Spinal cord (tissue), 10 donors: ENCODE results near the gene GATC. TPM values are rescaled to one million over a fixed set of nuclear protein-coding genes. Genes with fewer than 3 reads are reported as not detected.
"Not testable (repeated sequence)": the region's sequence is repeated elsewhere in the genome, so short reads cannot be mapped to it uniquely, and the experiment has no call there.

Experiments used
- DNase-seq, 6 donors: peaks; one replicate each; pipeline versions ENCODE4 v3.0.0 to v3.0.0-alpha.2; 2013 to 2015; ENCODE audit warnings: low spot score in 6 of 6, low read depth in 4 of 6
- H3K27ac ChIP-seq: one replicate; pipeline ENCODE4 v1.5.1; 2013; ENCODE audit warnings: low read depth, low read length, control low read depth
- H3K27me3 ChIP-seq: one replicate; pipeline ENCODE4 v1.6.1; 2013; ENCODE audit warnings: low read length; ENCODE audit not compliant: control insufficient read depth, insufficient read depth
- H3K36me3 ChIP-seq: one replicate; pipeline ENCODE4 v1.6.1; 2013; ENCODE audit warnings: low read length; ENCODE audit not compliant: control insufficient read depth, insufficient read depth
- H3K4me1 ChIP-seq: one replicate; pipeline ENCODE4 v1.6.1; 2013; ENCODE audit warnings: low read length; ENCODE audit not compliant: control insufficient read depth, insufficient read depth
- H3K4me3 ChIP-seq: one replicate; pipeline ENCODE4 v1.5.1; 2013; ENCODE audit warnings: low read depth, low read length, control low read depth
- H3K9me3 ChIP-seq: one replicate; pipeline ENCODE4 v1.6.1; 2013; ENCODE audit warnings: low read length; ENCODE audit not compliant: control insufficient read depth, insufficient read depth
- WGBS: methylation state at CpG from one replicate; pipeline ENCODE4 v1.1.5; 2013; ENCODE audit warnings: missing lambda C conversion rate; ENCODE audit not compliant: insufficient coverage; 5-methylcytosine and 5-hydroxymethylcytosine counted together
- polyA plus RNA-seq, 2 donors: library from polyadenylated mRNA; unstranded; fragments of 120-200 nt; gene quantifications; one replicate each; pipeline ENCODE4 v1.2.1, GENCODE V29; 2013; ENCODE audit not compliant: insufficient read length in 2 of 2
- total RNA-seq, 2 donors: library from RNA; depleted of rRNA in 1 of 2; stranded (reverse); fragments of 120-200 nt in 1 of 2; fragments of >200 nt in 1 of 2; gene quantifications; one replicate each; pipeline versions ENCODE4 v1.2.3 to v1.2.4, GENCODE V29; 2013 to 2014
- donor health status: healthy.

Gene GATC
- total and polyA plus RNA-seq, 4 donors = 22.7 to 39.1 (median 35.8) TPM

- Histone ChIP-seq H3K36me3 (no peaks in the 10 kb centered on the region), H3K27me3 (no peaks in the 10 kb centered on the region), H3K27ac (no peak overlapping the region), H3K4me3 (no peak overlapping the region), H3K9me3 (no peaks in the 10 kb centered on the region), H3K4me1 (peaks cover 4% of the 10 kb centered on the region)
- WGBS = 77% methylated on average over 8 of the region's 10 CpGs
- DNase-seq = no peak
Observed at GRCh38 chr12:120432772-120433525, 13.3 kb upstream of the GATC start.

DNA sequence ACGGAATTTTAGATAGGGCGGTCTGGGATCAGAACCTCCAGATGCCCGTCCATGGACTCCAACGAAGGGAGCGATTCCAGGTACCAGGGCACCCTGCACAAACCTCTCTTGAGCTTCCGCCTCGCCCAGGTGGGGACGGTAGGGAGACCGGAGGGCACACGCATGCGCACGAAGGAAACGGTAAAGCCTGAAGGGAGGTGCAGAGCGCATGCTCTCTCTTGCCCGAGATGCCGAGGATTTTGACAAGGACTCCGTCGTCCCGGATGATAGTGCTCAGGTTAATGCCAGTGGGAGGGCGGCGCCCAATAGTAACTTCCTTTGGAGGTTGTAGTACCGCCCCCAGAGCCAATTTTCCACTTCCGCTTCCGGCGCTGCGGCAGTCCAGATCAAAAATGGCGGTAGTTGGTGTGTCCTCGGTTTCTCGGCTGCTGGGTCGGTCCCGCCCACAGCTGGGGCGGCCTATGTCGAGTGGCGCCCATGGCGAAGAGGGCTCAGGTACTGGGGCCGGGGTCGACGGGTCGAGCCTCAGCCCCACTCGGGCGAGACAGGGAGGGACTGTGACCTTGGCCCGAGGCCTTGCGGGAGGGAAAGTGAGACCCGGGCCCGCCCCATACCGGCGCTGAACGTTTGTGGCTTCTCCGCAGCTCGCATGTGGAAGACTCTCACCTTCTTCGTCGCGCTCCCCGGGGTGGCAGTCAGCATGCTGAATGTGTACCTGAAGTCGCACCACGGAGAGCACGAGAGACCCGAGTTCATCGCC, 8.3 kb upstream of the GATC start, which contains the start of gene COX6A1:
TSS of gene COX6A1 (plus strand) at position 379 of the 760 bp plus-strand sequence. CDS start at position 393, 14 bp downstream.
- Histone ChIP-seq H3K27me3 (no peaks in the 10 kb centered on the region), H3K9me3 (no peaks in the 10 kb centered on the region), H3K27ac (peak within 1 kb of the TSS; percentile 79), H3K4me1 (peaks cover 10% of the 10 kb centered on the region), H3K4me3 (peak within 1 kb of the TSS; percentile 92), H3K36me3 (peaks cover 15% of the 10 kb centered on the region)
- peak; percentile 90 to 100 (median 96) for DNase-seq
- WGBS = under 1% methylated on average over 59 of the region's 59 CpGs

DNA sequence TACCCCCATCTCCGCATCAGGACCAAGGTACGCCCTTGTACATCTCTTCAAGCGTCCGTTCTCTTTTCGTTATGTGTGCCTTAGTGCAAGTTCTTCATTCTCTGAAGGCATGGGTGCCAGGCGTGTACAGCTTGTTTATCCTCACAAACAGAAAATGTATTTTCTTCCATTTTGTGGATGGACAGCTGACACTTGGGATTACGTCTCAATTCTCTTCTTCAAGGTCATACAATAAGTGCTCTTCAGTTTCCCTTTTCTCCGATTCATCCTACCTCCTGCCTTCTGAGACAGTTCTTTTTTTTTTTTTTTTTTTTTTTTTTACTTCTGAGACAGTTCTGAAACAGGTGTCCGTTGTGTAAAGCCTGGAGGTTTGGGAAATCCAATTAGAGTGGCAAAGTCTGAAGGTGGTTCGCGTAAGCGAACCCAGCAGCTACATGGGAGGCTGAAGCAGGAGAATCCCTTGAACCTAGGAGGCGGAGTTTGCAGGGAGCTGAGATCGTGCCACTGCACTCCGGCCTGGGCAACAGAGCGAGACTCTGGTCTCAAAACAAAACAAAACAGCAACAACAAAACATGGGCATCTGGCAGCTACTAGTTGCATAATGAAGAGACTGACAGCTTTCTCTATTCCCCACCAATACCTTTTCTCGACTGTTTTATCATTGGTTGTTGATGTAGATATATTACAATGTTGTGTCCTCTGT, 7.6 kb upstream of the GATC start:
- no peak for DNase-seq
- peak overlapping the region; percentile 79 for H3K27ac ChIP-seq
- peaks cover 10% of the 10 kb centered on the region for H3K4me1 ChIP-seq
- H3K4me3 ChIP-seq = peak overlapping the region; percentile 92
- H3K27me3 ChIP-seq = no peaks in the 10 kb centered on the region
- 46% methylated on average over 14 of the region's 17 CpGs for WGBS
- H3K36me3 ChIP-seq = peaks cover 22% of the 10 kb centered on the region
- no peaks in the 10 kb centered on the region for H3K9me3 ChIP-seq

- peak in 2 of 6 donors; percentile 66 to 79 for DNase-seq
- peaks cover 23% of the 10 kb centered on the region for H3K36me3 ChIP-seq
- WGBS = no CpG with 5 or more reads among the region's 6 CpGs
- no peak overlapping the region for H3K27ac ChIP-seq
- peaks cover 10% of the 10 kb centered on the region for H3K4me1 ChIP-seq
- H3K9me3 ChIP-seq = no peaks in the 10 kb centered on the region
- H3K27me3 ChIP-seq = no peaks in the 10 kb centered on the region
- no peak overlapping the region for H3K4me3 ChIP-seq
Observed at GRCh38 chr12:120439646-120440247, 6.5 kb upstream of the GATC start.

DNA sequence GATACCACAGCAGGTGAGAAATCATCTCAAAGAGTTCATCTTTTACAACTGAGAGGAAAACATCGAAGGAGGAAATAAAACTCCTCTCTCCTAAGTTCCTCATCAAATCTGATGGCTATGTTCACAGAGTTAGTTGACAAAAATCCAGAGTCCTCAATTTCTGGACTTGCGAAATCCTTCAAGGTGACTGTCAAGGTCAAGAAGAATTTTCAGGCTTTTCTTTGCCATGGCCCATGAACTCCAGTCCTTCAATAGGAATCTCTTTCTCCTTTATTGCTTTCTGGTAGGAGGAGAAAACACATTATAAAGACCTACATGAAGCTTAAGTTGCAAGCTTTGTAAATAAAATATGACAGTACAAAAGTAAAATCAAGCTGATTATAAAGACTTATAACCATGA, 1.6 kb upstream of the GATC start:
- no peak for DNase-seq
- Histone ChIP-seq H3K27ac (no peak overlapping the region), H3K9me3 (no peaks in the 10 kb centered on the region), H3K4me3 (no peak overlapping the region), H3K4me1 (peaks cover 16% of the 10 kb centered on the region), H3K27me3 (no peaks in the 10 kb centered on the region), H3K36me3 (peaks cover 38% of the 10 kb centered on the region)
- WGBS = no CpG with 5 or more reads among the region's 2 CpGs

GRCh38 chr12:120446844-120447178, 567 bp downstream of the GATC start:
- Histone ChIP-seq H3K36me3 (peaks cover 40% of the 10 kb centered on the region), H3K4me3 (peak overlapping the region; percentile 97), H3K4me1 (peaks cover 16% of the 10 kb centered on the region)
- not testable (repeated sequence) for DNase-seq, H3K9me3 ChIP-seq, H3K27me3 ChIP-seq, H3K27ac ChIP-seq
- WGBS = 19% methylated on average over 11 of the region's 17 CpGs

DNA sequence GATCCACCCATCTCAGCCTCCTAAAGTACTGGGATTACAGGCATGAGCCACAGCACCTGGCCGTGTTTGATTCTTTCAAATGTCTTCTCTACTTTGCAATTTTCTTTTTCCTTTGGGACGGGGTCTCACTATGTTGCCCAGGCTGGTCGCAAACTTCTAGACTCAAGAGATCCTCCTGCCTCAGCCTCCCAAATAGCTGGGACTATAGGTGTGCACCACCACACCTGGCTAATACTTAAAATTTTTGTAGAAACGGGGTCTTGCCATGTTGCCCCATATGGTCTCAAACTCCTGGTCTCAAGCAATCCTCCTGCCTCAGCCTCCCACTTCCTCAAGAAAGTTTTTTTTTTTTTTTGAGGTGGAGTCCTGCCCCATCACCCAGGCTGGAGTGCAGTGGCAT, 1.7 kb downstream of the GATC start:
- H3K4me1 ChIP-seq = peaks cover 16% of the 10 kb centered on the region
- WGBS = 94% methylated on average over 3 of the region's 4 CpGs
- no peaks in the 10 kb centered on the region for H3K27me3 ChIP-seq
- H3K27ac ChIP-seq = no peak overlapping the region
- H3K4me3 ChIP-seq = no peak overlapping the region
- no peaks in the 10 kb centered on the region for H3K9me3 ChIP-seq
- DNase-seq = no peak
- H3K36me3 ChIP-seq = peaks cover 43% of the 10 kb centered on the region

- not testable (repeated sequence) for H3K4me1 ChIP-seq, H3K27ac ChIP-seq, H3K27me3 ChIP-seq, DNase-seq, H3K9me3 ChIP-seq, H3K4me3 ChIP-seq
- 94% methylated on average over 3 of the region's 5 CpGs for WGBS
- peaks cover 65% of the 10 kb centered on the region for H3K36me3 ChIP-seq
Observed at GRCh38 chr12:120452524-120452923, 6.3 kb downstream of the GATC start.

DNA sequence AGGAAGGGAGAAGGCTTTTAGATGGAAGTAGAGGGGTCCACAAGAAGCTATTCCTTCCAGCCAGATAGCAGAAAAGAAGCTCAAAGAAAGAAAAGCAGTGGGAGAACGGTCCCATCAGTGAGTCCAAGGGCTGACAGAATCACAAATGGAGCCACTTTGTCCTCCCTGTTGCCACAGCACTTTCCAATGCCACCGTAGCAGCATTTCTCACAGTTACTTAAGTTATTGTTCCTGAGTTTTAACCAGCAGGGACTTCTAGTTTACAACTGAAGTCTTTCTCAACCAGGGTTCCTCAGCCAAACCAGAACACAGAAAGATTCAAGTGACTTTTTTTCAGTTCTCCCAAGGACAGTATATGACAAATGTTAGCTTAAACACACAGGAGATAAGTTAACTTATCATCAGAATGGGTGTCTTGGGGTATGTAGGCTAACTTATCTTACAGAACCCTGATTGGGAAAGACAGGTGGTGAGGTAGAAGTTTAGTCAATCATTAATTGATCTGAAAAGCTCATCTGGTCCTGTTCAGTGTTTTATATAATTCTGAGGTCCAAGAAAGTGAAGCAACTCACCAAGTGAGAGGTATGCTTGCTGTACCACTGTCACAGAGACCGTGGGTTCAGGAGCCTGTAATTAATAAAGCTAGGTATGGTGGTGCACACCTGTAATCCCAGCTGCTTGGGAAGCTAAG, 7.0 kb downstream of the GATC start:
- H3K36me3 ChIP-seq = peaks cover 62% of the 10 kb centered on the region
- no peaks in the 10 kb centered on the region for H3K4me1 ChIP-seq
- H3K27me3 ChIP-seq = no peaks in the 10 kb centered on the region
- no peak for DNase-seq
- 80% methylated on average over 3 of the region's 3 CpGs for WGBS
- H3K27ac ChIP-seq = no peak overlapping the region
- H3K9me3 ChIP-seq = no peaks in the 10 kb centered on the region
- H3K4me3 ChIP-seq = no peak overlapping the region
